GM19397 (cell line): ENCODE data around the gene KRT77.

Experiments used
- ATAC-seq: cut with Tn5 transposase; IDR thresholded peaks from one replicate; pipeline ENCODE4 v1.9.1; 2021; ENCODE audit warnings: mild to moderate bottlenecking, moderate library complexity; ENCODE audit not compliant: unreplicated experiment

The KRT77 gene

DNA sequence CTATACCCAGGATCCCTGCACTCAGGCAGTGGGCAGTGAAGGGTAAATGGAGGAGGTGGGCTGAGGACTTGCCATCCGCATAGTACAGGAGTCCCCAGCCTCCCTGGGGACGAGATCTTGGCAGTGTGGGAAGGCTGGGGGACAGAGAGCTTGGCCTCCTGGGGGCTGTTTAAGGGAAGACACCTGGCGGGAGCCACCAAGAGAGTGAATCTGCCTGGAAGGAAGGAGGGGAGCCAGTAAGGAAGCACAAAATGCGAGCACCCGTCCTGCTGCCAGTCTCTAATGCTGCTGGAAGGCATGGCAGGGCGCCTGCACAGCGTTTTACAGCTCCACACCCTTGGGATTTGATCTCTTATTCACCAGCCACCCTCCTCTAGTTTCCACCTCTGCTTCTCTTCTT, 43.9 kb downstream of the KRT77 start:
- no peak for ATAC-seq

DNA sequence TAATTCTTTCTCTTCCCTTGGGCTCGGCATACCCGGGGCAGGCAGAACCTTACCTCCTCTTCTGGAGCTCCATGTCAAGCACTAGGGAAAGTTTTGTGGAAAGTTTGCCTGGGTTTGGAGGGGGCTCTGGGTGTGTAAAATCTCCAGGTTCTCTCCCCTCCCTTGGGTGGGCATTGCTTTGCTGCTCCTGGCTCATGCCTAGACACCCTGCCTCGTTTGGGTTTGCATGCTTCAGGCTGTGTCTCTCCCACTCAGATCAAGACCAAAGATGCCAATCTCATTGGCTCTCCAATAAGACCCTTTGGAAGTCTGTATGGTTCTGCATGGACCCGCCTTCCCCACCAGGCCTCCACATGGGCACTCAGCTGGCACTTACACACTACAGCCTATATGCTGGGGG, 45.1 kb downstream of the KRT77 start:
- ATAC-seq = no peak

DNA sequence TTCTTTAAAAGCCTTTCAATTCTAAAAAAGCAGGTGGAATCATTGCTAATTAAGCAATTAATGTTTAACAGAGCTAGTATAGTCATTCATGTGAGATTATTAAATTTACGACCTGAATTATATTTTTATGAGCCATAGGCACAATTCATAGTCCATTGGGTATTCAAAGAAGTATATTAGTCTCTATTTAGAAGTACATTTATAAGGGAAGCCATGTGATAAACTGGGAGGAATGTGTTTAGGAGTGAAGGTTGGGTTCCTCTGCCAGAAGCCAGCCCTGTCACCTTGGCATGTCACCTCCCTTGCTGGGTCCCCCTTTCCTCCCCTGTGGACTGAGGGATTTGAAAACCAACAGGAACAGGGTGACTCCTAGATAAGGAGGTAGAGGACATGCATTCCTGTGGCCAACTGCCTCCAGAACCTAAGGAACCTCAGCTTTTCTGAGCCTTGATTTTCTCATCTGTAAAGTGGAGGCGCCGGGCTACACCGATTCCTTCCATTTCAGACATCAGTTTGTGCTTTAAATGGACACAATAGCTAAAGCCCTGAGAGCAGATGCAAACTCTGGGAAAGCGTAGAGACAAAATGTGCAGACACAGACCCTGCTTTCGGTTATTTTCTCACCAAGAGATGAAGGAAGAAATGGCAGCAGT, 45.9 kb downstream of the KRT77 start:
- no peak for ATAC-seq

DNA sequence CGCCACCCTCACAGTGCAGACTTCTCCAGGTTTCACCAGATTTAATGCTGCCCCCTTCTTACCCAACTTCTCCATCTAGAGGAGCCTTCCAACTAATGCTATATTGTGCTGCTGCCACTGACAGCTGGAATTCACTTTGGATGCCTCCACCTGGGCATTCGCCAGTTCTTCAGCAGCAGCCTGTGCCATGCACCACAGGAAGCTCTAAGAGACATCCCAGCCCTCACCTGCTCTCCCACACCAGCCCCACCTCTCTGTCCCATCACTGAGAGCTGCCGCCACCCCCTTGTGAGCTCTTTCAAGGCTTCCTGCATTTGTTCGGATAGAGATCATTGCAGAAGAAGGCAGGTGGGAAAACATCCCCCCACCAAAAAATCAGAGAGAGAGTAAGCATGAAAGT, 46.7 kb downstream of the KRT77 start:
- ATAC-seq = no peak

DNA sequence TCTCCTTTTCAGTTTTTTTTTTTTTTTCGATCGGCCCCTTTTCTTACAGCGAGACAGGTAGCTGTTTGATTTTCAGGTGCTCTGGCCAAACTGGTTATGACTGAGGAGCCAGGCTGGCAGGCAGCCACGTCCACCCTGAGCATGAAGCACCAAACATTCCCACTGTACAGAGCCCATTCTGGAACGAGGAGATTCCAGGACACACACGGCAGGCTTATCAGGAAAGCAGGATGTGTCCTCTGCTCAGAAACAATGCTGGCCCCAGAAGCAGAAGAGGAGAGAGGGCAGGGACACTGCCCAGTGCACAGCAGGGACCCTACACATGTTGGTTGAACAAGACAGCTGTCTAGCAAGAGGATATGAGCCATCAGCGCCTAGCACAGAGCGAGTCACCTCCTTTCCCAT, 47.6 kb downstream of the KRT77 start:
- no peak for ATAC-seq

DNA sequence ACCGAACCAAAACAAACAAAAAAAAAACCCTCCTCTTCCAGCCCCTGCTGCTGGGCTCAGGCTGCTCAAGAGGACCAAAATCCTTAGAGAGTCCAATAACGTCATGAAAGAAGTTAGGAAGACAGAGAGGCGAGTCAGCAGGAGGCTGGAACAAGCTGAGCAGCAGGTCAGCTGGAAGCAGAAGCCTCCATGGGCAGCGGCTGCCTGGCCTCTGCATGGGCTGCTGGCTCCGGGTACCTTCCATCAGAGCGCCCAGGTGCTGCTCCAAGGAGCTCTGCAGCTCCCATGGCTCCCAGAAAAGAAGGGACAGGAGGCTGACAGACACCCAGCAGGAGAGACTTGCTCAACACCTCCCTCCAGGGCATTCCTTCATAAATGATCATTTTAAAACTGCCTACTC, 48.1 kb downstream of the KRT77 start:
- no peak for ATAC-seq

DNA sequence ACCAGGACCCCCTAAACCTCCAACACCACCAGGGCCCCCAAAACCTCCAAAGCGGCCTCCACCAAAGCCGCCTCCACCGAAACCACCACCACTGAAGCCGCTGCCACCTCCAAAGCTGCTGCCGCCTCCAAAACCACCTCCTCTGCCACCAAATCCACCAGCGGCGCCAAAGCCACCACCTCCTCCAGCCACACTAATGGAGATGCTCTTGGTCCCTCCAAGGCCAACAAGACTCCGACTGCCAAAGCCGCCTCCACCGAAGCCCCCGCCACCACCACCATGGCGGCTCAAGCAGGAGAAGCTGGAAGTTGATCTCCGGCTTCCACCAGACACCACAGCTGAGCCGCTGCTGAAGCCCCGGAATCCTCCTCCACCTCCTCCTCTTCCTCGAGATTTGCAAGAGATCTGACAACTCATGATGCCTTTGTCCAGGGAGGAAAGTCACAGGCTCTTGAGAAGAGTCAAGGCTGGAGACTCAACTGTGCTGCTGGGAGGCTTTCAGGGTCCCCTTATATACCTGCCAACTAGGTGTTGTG, 51.5 kb downstream of the KRT77 start, which contains the start of gene KRT2:
Gene KRT2 (minus strand): TSS at position 486 of the 536 bp plus-strand sequence. CDS start 69 bp downstream, at position 417.
- ATAC-seq = no peak

DNA sequence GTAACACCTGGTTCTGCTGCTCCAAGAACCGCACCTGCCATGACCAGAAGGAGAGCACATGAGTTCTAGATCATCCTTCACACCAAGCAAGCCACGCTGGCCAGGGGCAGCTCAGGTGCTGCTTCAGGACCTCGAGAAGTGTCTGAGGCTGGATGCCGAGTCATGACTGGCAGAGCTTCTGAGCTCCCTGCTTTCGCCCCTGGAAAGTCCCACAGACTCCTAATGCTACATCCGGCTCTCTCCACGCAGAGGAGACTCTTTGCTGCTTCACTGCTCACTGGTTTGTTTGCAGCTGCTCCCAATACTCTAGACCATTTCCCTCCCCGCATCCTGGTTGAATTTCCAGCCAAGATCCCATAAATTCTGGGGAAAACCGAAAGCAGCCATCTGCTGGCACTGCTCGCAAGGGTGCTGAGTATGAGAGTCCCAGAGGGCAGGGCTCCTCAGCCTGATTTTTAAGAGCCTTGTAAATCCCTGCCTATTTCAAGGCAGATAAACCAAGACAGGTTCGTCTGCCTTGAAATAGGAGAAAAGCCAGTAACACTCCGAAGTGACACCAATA, 52.7 kb downstream of the KRT77 start:
- ATAC-seq = no peak

DNA sequence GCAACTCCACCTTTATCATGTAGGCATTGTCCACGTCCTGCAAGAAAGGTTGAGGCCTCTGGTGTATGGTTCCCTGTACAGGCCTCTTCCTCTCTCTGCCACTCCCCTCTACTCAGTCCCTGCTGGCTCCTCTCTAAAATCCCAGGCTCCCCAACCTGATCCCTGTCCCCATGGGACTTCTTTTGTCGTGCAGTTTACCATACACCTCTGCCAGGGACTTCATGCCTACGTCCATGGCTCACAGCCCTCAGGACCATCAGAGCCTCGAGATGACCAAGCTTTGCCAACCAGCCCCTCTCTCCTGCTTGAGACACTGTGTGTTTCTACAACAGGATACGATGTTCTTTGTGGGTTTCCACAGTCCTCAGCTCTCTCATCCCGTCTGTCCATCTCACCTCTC, 54.3 kb downstream of the KRT77 start:
- no peak for ATAC-seq

DNA sequence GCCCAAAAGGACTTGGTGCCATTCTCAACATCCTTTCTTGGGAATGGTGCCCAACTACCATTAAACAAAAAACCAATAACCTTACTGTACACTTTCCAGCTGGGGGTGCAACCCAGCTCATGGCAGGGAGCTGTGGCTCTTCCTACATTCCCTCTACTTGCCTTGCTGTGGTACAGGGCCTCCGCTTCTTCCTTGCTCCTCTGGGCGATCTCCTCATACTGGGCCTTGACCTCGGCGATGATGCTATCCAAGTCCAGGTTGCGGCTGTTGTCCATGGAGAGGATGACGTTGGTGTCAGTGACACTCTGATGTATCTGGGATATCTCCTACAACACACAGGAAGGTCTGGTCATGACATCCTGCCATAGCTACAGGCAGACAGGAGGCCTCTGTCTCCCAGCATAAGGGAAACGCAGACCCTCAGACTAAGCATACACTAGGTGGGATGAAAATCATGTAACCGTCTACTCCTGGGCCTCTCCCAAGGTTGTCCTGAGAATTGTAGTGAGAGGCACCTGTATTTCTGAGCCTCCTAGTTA, 55.2 kb downstream of the KRT77 start:
- no peak for ATAC-seq

DNA sequence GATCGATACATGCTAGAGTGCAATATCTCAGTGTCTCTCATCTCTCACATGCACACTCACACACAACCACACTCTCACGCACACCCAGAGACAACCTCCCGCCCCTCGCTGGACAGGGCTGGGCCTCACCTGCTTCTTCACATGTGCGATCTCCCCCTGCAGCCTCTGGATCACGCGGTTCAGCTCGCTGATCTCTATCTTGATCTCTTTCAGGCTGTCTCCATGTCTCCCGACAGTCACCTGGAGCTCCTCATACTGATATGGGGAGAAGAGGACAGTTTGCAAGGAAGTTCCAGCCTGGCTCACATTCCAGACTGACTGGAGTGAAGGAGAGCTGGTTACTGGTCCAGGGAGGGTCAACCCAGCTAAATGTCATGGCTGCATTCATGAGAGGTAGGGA, 55.7 kb downstream of the KRT77 start:
- ATAC-seq = no peak

DNA sequence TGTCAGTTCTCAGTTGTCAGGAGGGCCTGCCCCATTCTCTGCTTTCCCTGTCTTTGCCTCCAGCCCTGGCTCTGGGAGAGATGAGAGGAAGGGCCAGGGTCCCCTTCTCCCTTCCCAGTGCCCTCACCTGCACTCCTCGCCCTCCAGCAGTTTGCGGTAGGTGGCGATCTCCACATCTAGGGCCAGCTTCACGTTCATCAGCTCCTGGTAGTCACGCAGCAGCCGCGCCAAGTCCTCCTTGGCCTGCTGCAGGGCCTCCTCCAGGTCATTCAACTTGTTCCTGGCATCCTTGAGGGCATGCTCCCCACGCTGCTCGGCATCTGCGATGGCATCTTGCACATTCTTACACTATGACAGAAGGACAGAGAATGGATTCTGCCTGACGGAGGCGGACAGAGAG, 56.7 kb downstream of the KRT77 start:
- ATAC-seq = no peak

DNA sequence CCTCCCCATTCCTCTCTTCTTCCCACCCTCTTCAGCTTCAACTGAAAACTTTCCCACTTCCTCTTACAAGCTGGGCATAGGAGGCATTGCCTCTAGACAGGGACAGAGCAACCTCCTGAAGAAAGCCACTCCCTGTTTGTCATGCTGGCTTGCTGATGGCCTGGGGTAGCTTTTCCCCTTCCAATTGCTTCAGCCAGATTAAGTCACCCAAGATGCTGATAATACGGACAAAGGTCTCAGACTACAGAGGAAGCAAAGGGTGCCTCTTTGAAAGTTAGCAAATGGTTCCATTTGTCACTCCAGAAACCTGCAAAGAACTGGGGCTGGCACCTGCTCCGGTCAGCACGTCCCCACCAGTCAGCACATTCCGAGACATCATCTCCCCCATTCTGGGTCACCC, 57.3 kb downstream of the KRT77 start:
- no peak for ATAC-seq

DNA sequence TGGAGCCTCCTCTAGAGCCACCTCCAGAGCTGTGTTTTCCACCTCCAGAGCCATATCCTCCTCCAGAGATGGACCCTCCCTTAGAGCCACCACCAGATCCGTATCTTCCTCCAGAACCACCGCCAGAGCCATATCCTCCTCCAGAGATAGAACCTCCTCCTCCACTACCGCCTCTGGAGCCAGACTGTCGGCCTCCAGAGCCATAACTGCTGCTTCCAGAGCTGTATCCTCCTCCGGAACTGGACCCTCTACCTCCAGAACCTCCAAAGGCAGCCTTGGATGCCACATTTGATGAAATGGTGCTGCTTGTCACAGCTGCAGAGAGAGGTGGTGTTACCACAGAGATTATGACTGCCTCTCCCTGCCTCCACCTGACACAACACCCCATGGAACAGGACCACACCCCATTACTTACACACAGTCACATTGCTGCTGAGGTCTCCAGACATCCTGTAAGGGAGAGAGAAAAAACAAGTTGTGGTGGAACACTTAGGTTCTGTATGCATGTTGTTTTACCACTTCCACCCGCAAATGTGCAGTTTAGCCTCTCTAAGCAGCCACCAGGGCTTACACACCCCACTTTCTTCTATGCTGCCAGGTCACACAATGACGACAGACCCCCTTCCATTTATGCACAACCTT, 58.1 kb downstream of the KRT77 start:
- ATAC-seq = no peak

DNA sequence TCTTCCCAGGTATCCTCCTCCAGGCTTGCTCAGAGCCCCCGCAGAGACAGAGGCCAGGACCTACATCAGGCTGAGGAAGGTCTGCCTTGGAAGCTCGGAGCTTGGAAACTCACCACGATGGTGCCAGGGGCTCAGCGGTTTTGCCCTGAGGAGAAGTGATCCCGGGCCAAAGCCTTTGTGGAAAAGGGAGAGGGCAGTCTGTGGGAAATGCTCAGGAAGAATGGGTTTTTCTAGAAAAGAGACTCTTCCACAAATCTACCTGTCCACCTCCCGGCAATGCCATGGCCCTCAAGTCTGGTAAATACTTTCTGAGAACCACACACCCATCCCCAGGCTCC, 59.3 kb downstream of the KRT77 start:
- ATAC-seq = no peak

DNA sequence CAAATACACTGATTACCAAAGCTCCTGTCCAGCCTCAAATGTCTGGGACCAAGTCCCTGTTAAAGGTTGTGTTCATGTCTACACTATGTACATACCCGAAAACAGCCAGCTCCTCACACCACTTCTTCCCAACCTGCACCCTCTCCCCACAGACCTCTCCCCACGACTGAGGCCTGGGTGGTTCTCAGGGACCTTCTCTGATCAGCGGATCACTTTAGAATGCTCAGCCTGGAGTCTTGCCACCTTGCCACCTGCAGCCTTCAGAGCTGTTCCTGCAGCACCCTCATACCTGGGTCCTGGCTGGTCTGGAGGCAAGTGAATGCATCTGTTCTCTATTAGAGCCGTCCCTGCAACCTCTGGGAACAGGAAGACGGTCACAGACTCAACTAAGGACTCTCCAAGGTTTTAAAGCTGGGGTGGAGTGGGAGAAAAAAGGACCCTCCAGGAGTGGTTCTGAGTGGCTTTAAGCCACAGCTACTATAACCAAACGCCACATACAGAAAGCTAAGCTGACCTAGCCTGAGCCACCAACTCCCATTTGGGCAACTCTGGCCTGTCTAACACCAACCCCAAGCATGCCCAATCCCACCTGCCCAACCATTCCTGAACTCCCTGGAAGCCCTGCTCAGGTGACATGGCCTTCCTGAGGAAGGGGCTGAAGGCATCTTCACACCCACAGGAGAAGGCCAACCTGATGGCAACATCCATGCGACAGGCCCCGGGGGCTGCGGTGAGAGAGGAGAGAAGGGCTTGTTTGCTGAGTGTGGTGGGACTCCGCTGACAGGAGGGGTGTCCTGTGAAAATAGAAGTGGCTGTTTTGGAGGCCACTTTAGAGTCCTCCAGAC, 59.9 kb downstream of the KRT77 start:
- no peak for ATAC-seq

DNA sequence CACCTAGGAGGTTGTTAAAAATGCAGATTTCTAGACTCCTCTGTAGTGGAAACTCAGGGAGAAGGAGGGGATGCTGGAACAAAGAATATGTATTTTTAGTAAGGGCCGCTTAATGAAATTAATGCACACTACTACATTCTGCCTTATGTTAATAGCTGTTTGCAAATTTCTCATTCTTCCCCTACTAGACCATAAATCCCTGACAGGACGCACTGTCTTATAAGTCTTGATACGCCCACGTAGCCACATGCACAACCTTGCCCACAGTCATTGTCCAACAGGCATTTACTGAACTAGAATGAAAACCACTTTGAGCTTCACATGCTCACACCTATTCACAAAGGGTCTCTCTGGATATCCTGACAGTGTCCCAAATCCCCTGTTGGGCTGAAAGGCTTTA, 61.9 kb downstream of the KRT77 start:
- no peak for ATAC-seq
